Lower leg skin (tissue), 3 donors: ENCODE results near the gene RNASEH2C.

Experiments
- POLR2A ChIP-seq, 2 donors: fragments of 450-650 bp; IDR thresholded peaks; one replicate each; pipeline ENCODE4 v1.6.1; 2016 to 2017; ENCODE audit warnings: antibody characterized with exemption in 2 of 2, mild to moderate bottlenecking in 1 of 2, moderate library complexity in 1 of 2
- TF ChIP-seq, protein P1 (sequence below), 3 donors: fragments of 450-650 bp; IDR thresholded peaks; one replicate each; pipeline ENCODE4 v1.5.1; 2016; ENCODE audit warnings: antibody characterized with exemption in 3 of 3, mild to moderate bottlenecking in 3 of 3, moderate library complexity in 2 of 3

DNA sequence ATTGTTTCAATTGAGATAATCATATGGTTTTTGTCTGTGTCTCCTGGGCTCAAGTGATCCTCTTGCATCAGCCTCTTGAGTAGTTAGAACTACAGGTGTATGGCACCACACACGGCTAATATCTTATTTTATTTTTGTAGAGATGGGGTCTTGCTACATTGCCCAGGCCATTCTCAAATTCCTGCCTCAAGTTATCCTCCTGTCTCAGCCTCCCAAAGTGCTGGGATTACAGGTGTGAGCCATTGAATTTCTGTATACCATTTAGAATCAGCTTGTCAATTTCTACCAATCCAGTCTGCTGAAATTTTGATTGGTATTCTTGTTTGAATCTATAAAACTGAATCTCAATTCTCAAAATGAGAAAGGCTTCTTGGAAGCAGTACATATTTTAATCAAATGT, 18.9 kb downstream of the RNASEH2C start:
- TF ChIP-seq POLR2A (IDR thresholded peaks at IDR 0.05), result no peak
- TF ChIP-seq, protein P1, sequence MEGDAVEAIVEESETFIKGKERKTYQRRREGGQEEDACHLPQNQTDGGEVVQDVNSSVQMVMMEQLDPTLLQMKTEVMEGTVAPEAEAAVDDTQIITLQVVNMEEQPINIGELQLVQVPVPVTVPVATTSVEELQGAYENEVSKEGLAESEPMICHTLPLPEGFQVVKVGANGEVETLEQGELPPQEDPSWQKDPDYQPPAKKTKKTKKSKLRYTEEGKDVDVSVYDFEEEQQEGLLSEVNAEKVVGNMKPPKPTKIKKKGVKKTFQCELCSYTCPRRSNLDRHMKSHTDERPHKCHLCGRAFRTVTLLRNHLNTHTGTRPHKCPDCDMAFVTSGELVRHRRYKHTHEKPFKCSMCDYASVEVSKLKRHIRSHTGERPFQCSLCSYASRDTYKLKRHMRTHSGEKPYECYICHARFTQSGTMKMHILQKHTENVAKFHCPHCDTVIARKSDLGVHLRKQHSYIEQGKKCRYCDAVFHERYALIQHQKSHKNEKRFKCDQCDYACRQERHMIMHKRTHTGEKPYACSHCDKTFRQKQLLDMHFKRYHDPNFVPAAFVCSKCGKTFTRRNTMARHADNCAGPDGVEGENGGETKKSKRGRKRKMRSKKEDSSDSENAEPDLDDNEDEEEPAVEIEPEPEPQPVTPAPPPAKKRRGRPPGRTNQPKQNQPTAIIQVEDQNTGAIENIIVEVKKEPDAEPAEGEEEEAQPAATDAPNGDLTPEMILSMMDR (IDR thresholded peaks at IDR 0.05), result no peak
